Prostate gland (tissue), 2 donors: ENCODE results near the gene TMEM26.

ENCODE experiments used
- POLR2A ChIP-seq: fragments of 450-650 bp; IDR thresholded peaks from one replicate; pipeline ENCODE4 v1.6.1; 2016; ENCODE audit warnings: antibody characterized with exemption, mild to moderate bottlenecking
- POLR2AphosphoS5 ChIP-seq: sonication (generic); formaldehyde crosslinking; IDR thresholded peaks from one replicate; pipeline ENCODE4 v1.6.1; 2017; ENCODE audit warnings: antibody characterized with exemption
- TF ChIP-seq, protein P1 (sequence below), 4 experiments: fragments of 200-600 bp in 2 of 4; fragments of 450-650 bp in 2 of 4; sonication (generic) in 2 of 4; IDR thresholded peaks; 1 replicate in 3 of 4; 2 replicates in 1 of 4; pipeline ENCODE4 v1.5.1; 2016 to 2019; ENCODE audit warnings: antibody characterized with exemption in 4 of 4, mild to moderate bottlenecking in 2 of 4, moderate library complexity in 2 of 4

DNA sequence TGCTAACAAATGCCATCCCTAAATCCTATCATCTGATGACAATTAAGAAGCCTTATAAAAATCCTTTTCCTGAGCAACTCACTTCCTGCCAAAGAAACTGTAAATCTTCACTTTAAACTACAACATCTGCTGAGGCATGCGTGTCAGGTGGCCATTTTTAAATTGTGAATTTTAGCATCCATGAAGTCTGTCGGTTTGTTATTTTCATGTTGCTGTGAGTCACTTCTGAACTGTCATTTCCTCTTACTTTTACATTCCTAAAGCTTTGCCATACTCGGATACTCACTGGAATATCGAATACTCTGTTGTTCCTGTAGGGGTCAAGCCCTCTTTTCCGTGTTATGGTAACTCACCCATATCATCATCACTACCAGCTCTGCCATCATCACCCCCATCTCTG is 34.3 kb upstream of the TMEM26 start:
- no peak for TF ChIP-seq POLR2A
- TF ChIP-seq, protein P1, sequence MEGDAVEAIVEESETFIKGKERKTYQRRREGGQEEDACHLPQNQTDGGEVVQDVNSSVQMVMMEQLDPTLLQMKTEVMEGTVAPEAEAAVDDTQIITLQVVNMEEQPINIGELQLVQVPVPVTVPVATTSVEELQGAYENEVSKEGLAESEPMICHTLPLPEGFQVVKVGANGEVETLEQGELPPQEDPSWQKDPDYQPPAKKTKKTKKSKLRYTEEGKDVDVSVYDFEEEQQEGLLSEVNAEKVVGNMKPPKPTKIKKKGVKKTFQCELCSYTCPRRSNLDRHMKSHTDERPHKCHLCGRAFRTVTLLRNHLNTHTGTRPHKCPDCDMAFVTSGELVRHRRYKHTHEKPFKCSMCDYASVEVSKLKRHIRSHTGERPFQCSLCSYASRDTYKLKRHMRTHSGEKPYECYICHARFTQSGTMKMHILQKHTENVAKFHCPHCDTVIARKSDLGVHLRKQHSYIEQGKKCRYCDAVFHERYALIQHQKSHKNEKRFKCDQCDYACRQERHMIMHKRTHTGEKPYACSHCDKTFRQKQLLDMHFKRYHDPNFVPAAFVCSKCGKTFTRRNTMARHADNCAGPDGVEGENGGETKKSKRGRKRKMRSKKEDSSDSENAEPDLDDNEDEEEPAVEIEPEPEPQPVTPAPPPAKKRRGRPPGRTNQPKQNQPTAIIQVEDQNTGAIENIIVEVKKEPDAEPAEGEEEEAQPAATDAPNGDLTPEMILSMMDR (IDR thresholded peaks at IDR 0.05), result no peak
- no peak for TF ChIP-seq POLR2AphosphoS5
